ENCODE data around the gene FBLIM1.

The FBLIM1 gene

GRCh38 chr1:15762546-15762945, 4.0 kb downstream of the FBLIM1 start:
- no peak for DNase-seq (ENCODE audit: low spot score)
- no peak for TF ChIP-seq CTCF (IDR thresholded peaks at IDR 0.05; ENCODE audit: extremely low read depth, missing control alignments)

GRCh38 chr1:15764269-15764764, 5.7 kb downstream of the FBLIM1 start:
- TF ChIP-seq CTCF (IDR thresholded peaks at IDR 0.05; ENCODE audit: extremely low read depth, missing control alignments), result no peak
- no peak for DNase-seq (ENCODE audit: low spot score)

GRCh38 chr1:15764890-15765289, 6.3 kb downstream of the FBLIM1 start:
- no peak for TF ChIP-seq CTCF (IDR thresholded peaks at IDR 0.05; ENCODE audit: extremely low read depth, missing control alignments)
- no peak for DNase-seq (ENCODE audit: low spot score)

GRCh38 chr1:15765495-15766194, 7.0 kb downstream of the FBLIM1 start:
- TF ChIP-seq CTCF (IDR thresholded peaks at IDR 0.05; ENCODE audit: extremely low read depth, missing control alignments), result no peak
- no peak for DNase-seq (ENCODE audit: low spot score)

GRCh38 chr1:15767941-15768340, 9.3 kb downstream of the FBLIM1 start:
- DNase-seq (ENCODE audit: low spot score), result no peak
- TF ChIP-seq CTCF (IDR thresholded peaks at IDR 0.05; ENCODE audit: extremely low read depth, missing control alignments), result no peak

- TF ChIP-seq CTCF (IDR thresholded peaks at IDR 0.05; ENCODE audit: extremely low read depth, missing control alignments), result no peak
- no peak for DNase-seq (ENCODE audit: low spot score)
Measured at GRCh38 chr1:15768388-15768787, 9.8 kb downstream of the FBLIM1 start.

GRCh38 chr1:15770313-15770962, 11.8 kb downstream of the FBLIM1 start:
- no peak for TF ChIP-seq CTCF (IDR thresholded peaks at IDR 0.05; ENCODE audit: extremely low read depth, missing control alignments)
- no peak for DNase-seq (ENCODE audit: low spot score)

Data from GM20000 (cell line).